ENCODE measurements around the gene PCGF3.

- TF ChIP-seq CTCF (IDR thresholded peaks at IDR 0.05) (no peak), POLR2AphosphoS5 (IDR thresholded peaks at IDR 0.05) (no peak), POLR2A (IDR thresholded peaks at IDR 0.05; ENCODE audit: low read depth) (no peak)
Observed at GRCh38 chr4:752196-752861, 46.7 kb downstream of the PCGF3 start.

Data from esophagus muscularis mucosa (tissue), 3 donors.